Stimulated activated CD4-positive, alpha-beta T cell treated with anti-CD3 and anti-CD28 coated beads, Interleukin-4, amount 100 ng/mL, for 4 hours (primary cell): ENCODE data around the gene DGKB.

ENCODE experiments used
- DNase-seq, 2 experiments: peaks; one replicate each; pipeline ENCODE4 v3.0.0-alpha.2; 2020

DGKB gene

GRCh38 chr7:14752301-14752700 lies 150.2 kb downstream of the DGKB start:
- DNase-seq: no peak

DNA sequence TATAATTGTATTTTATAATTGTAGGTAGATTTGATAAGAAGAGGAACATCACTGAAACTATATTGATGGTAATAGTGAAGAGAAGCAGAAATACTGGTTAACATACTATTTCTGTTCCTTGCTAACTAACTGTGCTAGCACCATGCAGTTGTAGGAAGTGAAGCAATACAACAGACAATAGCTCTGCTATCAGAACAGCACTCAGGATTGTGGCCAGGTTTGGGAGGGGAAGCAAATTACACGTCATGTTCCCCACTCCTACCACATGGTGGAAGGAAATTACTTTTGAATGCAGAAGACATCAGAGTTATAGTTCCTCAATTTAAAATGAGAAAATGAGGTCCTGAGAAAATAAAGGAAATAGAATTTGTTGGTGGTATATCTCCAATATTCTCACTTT lies 151.1 kb downstream of the DGKB start:
- no peak for DNase-seq

DNA sequence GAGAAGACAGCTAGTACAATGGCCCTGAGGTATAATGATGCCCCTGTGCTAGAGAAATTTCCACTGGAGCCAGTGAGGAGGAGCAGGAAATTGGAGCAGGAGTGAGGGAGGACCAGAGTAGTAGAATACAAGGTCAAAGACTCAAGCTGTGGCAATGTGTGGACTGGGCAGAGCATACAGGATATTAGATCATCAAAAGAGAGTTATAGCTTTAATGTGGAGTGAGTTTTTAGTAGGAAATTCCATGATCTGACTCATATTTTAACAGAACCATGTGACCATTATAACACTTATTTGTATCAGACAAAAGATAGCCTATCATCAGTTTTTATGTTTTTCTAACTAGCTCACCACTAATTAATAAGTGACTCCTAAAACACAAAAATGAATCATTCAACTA lies 154.1 kb downstream of the DGKB start:
- no peak for DNase-seq

DNA sequence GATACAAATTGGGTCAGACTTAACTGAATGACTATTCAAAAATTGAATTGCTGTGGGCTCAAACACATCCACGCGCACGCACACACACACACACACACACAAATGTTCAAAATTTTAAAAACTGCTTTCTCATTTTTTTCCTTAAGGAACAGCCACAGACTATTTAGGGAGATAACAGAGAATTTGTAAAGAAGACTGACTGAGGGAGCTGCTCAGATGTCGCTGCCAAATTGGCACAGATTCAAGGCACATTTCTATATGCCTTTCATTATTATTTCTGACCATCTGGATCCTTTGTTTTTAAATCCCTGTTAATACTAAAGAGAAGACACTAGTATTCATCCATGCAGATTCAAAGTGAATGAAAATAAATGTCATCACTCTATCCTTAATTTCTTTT lies 154.8 kb downstream of the DGKB start:
- DNase-seq: no peak

DNA sequence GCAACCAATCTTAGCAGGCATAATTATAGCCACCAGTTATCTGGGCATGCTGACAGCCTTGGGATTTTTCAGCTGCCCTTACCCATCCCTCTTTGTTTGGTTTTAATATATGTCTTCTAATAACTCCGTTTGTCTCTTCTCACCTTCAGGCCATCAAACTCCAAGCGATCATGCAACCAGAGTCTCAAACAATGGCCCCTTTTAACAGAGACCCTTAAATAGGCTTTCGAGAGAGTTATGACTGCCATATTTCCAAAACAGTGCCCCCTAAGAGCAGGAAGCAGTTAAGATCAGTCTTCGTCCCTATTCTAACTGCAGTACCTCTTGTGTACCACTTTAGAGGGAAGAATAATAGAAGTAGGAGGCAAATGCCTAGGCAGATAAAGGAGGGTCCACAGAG lies 157.5 kb downstream of the DGKB start:
- DNase-seq: no peak

- no peak for DNase-seq
These were observed 161.9 kb downstream of the DGKB start for GRCh38 chr7:14740606-14741005.

DNA sequence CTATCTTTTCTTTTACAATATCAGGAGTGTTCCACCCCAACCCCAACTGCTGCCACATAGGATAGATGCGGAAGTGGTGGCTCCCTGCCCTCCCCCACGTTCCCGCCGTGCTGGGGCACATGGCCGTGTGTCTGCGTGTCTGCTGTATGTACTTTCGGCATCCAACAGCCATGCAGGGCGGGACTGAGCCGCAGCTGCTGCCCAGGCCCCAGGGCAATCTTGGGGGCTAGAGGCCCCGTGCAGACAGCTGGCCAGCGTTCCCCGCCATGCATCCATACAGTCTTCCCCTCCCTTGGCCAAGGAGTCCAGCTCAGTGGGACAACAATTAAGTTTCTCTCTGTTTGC lies 162.7 kb downstream of the DGKB start:
- DNase-seq: no peak

DNA sequence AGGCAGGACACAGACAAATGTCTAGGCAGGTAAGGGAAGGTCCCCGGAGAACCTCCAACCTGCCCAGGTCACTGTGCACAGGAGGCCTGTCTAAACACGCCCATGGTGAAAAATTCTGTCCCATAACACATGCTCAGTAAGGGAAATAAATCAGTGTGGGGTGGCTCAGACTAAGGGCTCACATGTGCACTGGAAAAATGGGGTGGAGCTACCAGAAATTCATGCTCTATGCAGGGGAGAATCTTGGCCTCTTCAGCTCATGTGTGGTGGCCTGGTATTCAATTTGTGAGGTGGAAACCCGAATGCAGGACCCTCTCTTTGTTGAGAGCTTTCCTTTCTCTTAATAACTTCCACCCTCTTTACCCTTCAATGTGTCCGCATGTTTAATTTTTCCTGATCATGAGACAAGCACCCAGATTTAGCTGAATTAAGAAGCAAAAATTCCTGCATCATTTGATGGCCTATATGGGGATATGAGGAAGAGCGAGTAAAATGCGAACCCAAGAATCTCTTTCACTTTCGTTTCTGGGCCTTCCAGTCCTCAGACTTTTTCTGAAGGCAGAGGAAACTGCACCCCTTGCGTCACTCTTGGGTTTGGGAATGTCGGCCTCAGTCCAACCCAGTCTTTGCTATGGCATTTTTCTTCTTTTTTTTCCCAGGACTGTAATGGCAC lies 163.2 kb downstream of the DGKB start:
- no peak for DNase-seq

- DNase-seq: no peak
These were observed 164.5 kb downstream of the DGKB start for GRCh38 chr7:14738086-14738485.

GRCh38 chr7:14734839-14735321 lies 167.7 kb downstream of the DGKB start:
- no peak for DNase-seq

GRCh38 chr7:14720785-14721184 lies 181.8 kb downstream of the DGKB start:
- DNase-seq: no peak

- no peak for DNase-seq
These were observed 184.7 kb downstream of the DGKB start for GRCh38 chr7:14717816-14718215.

DNA sequence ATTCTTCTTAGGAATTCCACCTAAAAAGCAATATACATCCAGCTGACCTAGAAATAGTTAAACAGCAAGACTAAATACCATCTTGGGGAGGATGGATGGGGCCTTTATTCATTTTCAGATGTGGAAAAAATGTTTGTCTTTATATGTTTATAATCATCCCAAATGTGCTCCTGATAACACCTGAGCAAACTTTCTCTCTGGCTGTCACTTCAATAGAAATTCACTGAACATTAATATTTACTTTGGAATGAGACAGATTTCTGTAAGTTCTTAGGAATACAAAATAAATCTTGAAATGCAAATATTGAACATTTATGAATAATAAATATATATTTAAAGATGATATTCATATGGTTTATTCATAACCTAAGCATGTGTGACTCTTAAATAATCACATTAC lies 185.4 kb downstream of the DGKB start:
- DNase-seq: no peak

DNA sequence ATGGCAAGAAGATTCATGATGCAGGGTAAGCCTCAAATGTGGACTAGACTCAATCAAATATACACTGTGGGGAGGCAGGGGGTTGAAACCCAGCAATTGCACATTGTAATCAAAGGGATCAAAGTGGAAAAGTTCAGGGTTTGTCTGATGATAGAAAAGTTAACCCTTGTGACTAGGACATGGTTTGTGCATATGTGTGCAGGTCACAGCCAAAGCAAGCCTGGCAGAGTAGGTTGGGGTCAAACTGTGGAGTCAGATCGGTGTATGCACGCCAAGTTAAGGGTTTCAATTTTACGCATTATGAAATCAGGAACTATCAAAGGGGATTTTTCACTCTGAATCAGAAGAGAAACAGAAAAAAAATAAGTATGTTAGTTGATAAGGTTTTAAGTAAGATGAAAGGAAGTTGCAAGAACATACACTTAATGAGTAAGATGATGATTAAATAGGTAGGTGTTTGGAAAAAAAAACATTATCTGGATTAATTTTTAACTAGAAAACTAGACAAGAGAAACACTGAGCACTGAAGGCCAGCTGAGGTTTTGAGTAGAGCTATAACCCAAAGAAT lies 188.3 kb downstream of the DGKB start:
- no peak for DNase-seq

- DNase-seq: no peak
These were observed 204.3 kb downstream of the DGKB start for GRCh38 chr7:14698239-14698638.

GRCh38 chr7:14697684-14698083 lies 204.9 kb downstream of the DGKB start:
- DNase-seq: no peak

DNA sequence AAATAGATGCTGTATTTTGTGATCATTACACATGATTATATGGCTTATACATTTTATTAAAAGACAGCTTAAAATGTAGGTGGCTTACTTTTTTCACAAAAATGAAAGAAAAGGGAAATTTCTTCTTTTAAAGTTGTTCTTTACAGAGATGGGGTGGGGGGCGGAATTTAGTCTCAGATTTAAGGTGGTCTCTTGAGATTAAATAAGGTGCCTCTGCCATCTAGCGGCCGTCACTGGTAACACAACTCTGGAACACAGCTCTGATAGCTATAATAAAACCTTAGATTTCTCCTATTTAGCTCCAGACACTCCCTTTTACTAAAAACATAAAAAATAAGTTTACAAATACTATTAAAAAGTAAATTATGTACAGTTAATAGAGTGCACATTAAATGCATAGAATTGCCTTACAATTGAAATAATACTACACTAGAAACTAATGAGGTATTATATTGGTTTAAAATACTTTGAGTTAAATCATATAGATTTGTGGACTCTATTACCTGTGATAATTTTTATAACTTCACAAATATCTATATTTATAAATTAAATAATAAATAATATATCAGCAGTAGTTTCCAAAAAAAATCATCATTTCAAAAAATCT lies 210.9 kb downstream of the DGKB start:
- peak; percentile 5 to 39 for DNase-seq

GRCh38 chr7:14691034-14691433 lies 211.5 kb downstream of the DGKB start:
- no peak for DNase-seq

DNA sequence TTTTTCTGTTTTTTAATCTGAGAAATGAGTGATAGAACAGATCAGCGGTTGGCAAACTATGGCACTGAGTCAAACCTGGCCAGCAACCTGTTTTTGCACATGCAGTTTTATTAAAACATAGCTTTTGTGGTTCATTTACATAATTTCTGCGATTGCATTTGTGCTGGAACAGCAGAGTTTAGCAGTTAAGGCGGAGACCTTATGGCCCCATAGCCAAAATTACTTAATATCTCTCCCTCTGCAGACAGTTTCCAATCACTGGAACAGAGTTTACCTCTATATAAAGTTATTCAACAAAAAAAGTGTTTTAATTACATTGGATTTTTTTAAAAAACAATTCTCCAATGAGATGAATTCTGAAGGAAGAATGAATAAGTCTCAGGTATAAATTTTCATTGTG lies 212.1 kb downstream of the DGKB start:
- DNase-seq: no peak

GRCh38 chr7:14690075-14690474 lies 212.5 kb downstream of the DGKB start:
- DNase-seq: no peak

- no peak for DNase-seq
These were observed 214.3 kb downstream of the DGKB start for GRCh38 chr7:14688208-14688607.

DNA sequence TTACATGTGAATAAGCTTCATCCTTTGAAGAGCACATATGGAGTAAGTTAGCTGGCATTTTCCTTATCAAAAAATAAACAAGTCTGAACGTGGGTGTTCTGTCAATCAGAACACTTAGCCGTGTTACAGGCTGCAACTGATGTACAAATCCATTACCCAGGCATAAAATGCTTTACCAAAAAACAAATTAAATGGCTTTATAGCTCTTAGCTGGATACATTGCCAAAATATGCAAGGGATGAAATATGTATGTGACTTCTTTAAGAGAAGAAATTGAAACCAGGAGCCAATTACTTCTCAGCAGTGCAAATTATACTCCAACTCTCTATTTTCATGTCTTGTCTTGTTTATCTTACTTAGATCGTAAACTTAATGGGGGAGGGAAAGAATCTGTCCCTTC lies 214.8 kb downstream of the DGKB start:
- DNase-seq: no peak

GRCh38 chr7:14687241-14687640 lies 215.3 kb downstream of the DGKB start:
- no peak for DNase-seq

DNA sequence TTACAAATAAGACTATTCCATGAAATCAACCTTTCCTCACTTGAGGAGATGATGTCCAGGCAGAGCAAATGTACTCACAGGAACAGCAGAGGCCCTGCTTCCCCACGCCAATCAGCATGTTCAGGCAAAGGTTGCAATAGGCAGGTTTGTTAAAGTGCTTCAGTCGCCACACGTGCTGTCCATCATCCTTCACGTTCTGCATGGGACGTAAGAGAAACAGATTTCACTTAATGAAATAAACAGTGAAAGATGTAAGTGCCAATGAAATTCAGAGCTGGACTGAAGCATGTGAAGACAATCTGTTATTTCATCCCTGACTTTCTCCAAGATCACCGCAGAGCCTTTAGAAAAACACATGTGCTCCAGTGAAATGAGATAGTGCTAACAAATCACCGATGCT lies 217.4 kb downstream of the DGKB start:
- no peak for DNase-seq
